Measurements from ENCODE around the gene ME1.

DNA sequence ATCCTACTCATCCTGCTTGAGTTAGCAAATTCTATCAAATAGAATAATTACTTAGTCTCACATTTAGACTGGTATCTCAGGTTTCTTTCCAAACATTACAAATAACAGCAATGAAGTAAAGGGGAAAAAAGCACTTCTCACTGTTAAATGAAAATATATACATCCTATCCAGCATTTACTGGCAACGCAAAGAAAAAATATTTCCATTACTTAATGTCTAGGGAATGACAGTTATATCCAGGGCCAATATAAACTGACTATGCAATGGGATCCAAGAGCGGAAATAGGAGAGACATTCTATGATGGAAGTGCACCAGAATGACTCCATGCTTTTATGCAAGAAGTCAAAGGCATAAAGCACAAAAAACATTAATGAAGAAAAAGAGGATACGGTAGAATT, 60.3 kb downstream of the ME1 start:
- TF ChIP-seq POLR2A (IDR thresholded peaks at IDR 0.05; ENCODE audit: borderline replicate concordance, extremely low read depth, insufficient read depth, insufficient read length) (no peak), CEBPB (IDR thresholded peaks at IDR 0.05; ENCODE audit: low read depth) (no peak), SRF (IDR thresholded peaks at IDR 0.05; ENCODE audit: low read depth) (no peak), ELF1 (IDR thresholded peaks at IDR 0.05; ENCODE audit: borderline replicate concordance, low read depth) (no peak), YY1 (IDR thresholded peaks at IDR 0.05; ENCODE audit: extremely low read depth, insufficient replicate concordance, low read depth, low read length) (no peak), ZFX (IDR thresholded peaks at IDR 0.05) (no peak)
- TF ChIP-seq, protein P1, sequence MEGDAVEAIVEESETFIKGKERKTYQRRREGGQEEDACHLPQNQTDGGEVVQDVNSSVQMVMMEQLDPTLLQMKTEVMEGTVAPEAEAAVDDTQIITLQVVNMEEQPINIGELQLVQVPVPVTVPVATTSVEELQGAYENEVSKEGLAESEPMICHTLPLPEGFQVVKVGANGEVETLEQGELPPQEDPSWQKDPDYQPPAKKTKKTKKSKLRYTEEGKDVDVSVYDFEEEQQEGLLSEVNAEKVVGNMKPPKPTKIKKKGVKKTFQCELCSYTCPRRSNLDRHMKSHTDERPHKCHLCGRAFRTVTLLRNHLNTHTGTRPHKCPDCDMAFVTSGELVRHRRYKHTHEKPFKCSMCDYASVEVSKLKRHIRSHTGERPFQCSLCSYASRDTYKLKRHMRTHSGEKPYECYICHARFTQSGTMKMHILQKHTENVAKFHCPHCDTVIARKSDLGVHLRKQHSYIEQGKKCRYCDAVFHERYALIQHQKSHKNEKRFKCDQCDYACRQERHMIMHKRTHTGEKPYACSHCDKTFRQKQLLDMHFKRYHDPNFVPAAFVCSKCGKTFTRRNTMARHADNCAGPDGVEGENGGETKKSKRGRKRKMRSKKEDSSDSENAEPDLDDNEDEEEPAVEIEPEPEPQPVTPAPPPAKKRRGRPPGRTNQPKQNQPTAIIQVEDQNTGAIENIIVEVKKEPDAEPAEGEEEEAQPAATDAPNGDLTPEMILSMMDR (IDR thresholded peaks at IDR 0.05 in 2 of 3, conservative IDR thresholded peaks at IDR 0.05 in 1 of 3; ENCODE audit: borderline replicate concordance in 1 of 3, insufficient read depth in 1 of 3, low read depth in 2 of 3, low read length in 2 of 3) = no peak
- TF ChIP-seq, protein P2, sequence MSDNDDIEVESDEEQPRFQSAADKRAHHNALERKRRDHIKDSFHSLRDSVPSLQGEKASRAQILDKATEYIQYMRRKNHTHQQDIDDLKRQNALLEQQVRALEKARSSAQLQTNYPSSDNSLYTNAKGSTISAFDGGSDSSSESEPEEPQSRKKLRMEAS (IDR thresholded peaks at IDR 0.05) = no peak
- TF ChIP-seq, protein P3, sequence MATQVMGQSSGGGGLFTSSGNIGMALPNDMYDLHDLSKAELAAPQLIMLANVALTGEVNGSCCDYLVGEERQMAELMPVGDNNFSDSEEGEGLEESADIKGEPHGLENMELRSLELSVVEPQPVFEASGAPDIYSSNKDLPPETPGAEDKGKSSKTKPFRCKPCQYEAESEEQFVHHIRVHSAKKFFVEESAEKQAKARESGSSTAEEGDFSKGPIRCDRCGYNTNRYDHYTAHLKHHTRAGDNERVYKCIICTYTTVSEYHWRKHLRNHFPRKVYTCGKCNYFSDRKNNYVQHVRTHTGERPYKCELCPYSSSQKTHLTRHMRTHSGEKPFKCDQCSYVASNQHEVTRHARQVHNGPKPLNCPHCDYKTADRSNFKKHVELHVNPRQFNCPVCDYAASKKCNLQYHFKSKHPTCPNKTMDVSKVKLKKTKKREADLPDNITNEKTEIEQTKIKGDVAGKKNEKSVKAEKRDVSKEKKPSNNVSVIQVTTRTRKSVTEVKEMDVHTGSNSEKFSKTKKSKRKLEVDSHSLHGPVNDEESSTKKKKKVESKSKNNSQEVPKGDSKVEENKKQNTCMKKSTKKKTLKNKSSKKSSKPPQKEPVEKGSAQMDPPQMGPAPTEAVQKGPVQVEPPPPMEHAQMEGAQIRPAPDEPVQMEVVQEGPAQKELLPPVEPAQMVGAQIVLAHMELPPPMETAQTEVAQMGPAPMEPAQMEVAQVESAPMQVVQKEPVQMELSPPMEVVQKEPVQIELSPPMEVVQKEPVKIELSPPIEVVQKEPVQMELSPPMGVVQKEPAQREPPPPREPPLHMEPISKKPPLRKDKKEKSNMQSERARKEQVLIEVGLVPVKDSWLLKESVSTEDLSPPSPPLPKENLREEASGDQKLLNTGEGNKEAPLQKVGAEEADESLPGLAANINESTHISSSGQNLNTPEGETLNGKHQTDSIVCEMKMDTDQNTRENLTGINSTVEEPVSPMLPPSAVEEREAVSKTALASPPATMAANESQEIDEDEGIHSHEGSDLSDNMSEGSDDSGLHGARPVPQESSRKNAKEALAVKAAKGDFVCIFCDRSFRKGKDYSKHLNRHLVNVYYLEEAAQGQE (IDR thresholded peaks at IDR 0.05; ENCODE audit: low read depth) = no peak
